Measurements from ENCODE around the gene ZNF581.

ZNF581 gene

DNA sequence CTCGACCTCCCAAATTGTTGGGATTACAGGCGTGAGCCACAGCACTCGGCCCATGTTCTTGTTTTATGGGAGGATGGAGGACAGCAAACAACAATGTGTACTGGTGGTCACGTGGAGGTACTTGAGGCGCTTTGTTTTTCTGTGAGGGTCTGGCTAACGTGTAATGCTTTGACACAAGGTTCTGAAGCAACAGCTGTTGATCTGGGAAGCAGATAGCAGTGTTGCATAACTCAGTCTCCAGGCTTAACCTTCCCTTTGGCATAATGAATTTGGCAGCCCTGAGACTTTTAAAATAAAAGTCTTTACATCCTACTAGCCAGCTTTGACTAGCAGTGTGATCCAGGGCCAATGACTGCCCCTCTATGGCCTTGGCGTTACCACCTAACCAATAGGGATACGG lies 9.6 kb upstream of the ZNF581 start:
- DNase-seq = no peak

DNA sequence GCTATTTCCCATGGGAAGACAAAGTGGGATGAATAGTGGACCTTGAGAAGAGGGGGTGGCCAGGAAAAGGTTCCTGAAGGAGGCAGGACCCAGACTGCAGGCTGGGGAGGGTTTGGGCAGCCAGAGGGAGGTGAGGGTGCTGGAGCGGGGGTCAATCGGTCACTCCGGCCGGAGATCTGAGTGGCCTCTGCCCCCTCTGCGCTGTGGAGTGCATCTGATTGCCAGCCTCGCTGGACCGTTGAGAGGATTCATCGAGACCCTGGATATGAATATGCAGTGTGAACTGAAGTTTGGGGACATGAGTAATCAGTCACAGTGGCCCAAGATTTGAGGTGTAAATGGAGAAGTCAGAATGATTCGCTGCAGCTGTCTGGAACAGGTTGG lies 8.1 kb upstream of the ZNF581 start:
- DNase-seq = no peak

DNA sequence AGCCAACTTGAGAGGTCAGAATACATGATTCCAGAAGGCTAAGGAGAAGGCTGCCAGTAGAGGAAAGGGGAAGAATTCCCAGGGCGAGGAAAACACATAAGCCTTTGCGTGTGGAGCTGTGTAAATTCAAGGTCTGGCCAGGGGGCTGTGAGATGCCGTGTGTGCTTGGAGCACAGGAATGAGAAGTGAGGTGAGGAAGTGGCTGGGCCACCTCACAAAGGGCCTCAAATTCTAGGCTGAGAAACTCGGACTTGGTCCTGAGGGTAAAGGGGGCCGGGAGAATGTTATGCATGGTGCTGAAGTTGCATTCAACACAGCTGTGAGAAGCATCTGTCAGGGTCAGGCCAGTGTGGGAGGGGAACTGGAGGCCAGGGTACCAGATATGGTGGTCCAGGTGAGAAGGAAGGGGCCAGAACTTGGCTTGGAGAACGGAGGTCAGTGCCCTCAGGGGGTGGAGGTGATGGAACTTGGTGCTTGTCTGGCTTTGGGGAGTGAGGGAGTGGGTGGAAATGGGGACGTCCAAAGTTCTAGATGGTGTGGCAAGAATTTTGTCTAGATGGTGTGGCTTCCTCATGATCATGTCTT lies 7.5 kb upstream of the ZNF581 start:
- no peak for DNase-seq

DNA sequence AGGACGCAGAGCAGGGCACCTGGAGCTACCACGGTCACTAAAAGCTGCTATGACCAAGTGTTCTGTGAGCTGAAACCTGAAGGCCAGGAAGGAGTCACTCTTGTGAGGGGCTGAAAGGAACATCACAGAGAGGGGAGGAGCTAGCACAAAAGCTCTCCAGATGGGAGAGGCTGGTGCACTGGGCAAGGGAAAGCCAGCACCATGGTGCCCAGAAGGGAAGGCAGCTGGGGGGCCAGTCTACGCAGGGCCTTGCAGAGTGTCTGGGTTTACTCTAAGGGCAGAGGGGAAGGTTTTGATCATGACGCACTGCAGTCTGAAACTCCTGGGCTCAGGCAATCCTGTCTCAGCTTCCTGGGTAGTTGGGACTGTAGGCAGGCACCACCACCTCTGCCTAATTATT lies 6.7 kb upstream of the ZNF581 start:
- no peak for DNase-seq

DNA sequence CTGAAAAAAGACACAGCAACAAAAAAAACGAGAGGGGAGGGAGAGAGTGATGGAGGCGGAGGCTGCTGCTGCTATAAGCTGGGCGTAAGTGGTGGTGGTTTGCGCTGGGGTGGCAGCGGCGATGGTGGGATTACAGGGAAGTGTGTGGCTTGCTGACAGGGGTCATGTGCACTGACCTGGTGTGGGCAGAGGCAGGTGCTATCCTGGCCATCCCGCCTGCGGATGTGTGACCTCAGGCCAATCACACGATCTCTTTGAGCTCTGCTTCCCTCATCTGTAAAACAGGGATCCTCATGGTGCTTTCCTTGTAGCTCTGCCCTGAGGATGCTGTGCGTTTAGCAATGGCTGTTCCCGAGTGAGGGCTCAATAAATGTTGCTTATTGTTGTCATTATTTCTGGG lies 5.9 kb upstream of the ZNF581 start:
- no peak for DNase-seq

DNA sequence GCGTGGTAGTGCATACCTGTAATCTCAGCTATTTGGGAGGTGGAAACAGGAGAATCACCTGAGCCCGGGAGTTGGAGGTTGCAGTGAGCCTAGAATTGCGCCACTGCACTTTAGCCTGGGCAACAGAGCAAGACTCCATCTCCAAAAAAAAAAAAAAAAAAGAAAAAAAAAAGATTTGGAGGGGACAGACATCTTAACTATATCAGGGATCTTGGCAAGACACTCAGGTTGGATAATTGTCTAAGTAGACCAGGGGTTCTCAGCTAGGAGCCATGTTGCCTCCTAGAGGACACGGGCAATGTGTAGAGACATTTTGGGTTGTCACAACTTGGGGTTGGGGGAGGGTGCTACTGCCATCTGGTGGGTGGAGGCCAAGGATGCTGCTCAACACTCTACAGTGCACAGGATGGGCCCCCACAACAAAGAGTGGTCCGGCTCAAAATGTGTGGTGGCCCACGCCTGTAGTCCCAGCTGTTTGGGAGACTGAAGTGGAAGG lies 4.5 kb upstream of the ZNF581 start:
- DNase-seq = peak; percentile 63

DNA sequence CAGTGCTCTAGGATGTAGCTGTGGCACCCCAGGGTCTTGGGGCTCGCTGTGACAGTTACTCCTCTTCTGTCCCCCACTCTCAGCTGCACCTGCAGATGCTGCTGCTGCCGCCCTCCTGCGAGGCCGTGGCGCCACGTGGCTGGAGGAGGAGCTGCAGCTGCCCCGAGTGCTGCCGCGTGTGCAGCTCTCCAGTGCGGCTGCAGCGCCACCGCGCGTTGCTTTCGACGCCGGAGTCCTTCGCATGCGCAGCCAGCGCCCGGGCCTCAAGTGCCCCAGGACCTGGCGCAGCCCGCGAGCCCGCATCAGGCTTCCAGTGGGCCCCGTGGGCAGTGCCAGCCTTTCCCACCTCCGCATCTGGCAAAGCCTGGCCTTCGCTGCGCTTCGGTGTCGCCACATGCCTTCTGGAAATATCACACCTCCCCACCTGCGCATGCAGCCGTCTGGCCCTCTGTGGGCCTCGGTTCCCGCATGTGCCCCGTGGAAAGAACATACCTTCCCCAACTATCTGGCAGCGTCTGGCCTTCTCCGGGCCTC lies 3.3 kb upstream of the ZNF581 start:
- peak; percentile 82 for DNase-seq

DNA sequence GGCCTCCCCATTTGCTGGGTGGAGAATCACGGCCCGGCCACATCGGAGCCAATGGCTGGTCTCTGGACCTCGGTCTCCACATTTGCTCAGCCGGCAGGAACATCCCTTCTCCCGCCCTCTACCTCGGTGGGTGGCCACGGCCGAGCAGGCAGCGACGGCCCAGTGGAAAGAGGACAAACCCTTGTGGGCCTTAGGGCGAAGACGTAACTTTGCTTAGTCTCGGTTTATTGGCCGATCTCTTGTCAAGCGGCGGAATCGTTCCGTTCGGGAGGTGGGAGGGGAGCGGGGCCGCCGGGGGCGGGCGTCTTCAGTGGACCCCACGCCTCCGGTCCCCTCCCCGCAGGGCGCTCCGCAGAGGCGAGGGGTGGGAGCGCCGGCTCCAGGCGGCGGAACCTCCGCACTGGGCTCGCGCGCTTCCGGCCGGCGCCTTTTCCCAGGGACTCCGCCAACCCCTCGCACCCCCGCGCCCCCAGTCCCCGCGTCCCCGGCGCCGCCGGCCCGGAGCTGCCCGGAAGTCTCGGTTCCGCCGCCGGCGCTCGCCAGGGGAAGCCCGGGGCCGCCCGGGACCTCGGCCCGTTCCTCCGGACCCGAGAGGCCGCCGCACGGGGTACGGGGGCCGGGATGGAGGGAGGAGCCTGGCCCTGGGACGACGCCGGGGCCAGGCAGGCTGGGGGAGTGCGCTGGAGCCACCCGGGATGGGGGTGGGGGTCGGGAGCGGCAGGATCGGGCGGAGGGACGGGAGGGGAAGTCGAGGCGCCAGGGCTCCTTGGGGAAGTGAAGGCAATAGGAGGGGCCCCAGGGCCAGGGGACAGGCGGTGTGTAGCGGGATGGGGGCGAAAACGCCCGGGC lies 2.6 kb upstream of the ZNF581 start, which contains the start of gene ZNF580:
Gene ZNF580, plus strand, starts transcription at position 426 of the 849 bp plus-strand sequence. CDS start 1,507 bp downstream, outside the sequence.
- DNase-seq = peak; percentile 52

DNA sequence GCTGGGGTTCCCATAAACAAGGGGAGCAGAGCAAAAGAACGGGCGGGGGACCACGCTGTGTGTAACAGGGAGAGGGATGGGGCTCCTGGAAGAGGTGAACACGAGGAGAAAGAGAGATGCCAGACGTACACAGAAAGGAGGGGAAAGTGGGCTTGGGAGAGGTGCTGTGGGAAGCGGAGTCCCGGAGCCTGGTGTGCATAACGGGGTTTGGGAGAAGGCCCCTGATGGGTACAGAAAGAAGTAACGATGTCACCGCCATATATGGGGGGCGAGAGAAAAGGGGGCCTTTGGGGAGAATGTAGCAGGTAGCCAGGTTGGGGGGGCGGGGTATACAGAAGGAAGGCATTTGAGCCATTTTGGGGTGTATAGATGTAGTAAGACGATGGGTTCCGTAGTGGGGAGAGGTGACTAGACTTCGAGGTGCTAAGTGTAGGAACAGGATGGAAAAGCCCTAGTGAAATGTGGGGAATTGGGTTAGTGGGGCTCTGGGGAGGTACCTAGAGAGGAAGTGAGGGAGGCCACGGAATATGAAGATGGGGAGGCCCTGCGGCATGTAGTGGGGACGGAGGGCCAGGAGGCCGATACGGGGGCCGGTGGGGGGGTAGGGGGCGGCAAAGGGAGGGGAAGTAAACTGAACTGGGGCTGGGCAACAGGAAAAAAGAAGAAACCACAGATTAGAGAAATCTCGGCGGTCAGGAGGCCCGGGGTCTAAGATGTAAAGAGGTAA lies 1.9 kb upstream of the ZNF581 start:
- DNase-seq = no peak

DNA sequence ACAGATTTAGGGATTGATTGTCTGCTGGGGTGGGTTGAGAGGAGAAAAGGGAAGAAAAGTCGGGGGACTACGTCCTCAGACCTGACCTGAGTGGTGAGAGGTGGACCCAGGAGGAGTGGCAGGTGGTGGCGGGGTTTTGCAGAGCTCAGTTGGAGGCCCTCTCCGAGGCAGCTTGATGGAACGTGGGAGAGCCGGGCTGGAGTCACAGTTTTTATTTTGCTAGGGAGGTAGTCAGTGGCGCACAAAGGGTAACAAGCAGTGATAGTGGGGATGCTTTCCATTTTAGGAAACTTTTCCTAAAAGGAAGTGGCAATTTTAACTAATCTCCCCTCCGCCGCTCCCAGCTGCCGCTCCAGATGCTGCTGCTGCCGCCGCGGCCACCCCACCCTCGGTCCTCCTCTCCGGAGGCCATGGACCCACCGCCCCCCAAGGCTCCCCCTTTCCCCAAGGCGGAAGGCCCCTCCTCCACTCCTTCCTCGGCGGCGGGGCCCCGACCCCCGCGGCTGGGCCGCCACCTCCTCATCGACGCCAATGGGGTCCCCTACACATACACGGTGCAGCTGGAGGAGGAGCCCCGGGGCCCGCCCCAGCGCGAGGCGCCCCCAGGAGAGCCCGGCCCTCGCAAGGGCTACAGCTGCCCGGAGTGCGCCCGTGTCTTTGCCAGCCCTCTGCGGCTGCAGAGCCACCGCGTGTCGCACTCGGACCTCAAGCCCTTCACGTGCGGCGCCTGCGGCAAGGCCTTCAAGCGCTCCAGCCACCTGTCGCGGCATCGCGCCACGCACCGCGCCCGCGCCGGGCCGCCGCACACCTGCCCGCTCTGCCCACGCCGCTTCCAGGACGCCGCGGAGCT lies 1.1 kb upstream of the ZNF581 start:
- DNase-seq = no peak

DNA sequence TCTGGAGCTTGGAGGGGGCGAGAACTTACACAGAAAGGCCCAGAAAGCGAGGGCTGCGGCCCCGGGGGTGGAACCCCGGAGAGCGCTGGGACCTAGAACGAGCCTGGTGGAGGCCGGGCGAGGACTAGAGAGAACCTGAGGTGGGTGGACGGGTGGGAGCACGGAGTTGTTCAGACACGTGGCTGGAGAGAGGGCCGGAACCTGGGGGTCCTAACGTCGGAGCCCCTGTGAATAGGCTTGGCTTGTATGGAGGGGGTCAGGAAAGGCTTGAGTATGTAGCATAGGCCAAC lies 383 bp downstream of the ZNF581 start:
- no peak for DNase-seq

DNA sequence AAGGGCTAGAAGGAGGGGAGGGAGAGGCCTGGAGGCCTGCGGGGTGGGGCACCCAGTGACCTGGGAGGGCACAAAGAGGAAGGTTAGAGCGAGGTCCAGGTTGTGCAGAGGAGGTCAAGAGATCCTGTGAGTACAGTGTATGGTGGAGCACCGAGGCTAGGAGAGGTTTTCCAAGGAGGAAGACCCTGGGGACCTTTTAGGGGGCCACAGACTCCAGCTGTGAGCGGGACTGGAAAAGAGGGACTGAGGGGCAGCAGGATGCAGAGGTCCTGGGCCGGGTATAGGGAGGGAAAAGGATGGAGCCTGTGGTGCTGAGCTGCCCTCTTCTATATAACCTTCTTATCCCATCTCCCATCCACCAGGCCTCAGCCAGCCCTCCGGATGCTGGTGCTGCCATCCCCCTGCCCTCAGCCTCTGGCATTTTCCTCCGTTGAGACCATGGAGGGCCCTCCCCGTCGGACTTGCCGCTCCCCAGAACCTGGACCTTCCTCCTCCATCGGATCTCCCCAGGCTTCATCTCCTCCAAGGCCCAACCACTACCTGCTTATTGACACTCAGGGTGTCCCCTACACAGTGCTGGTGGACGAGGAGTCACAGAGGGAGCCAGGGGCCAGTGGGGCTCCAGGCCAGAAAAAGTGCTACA lies 863 bp downstream of the ZNF581 start:
- no peak for DNase-seq

DNA sequence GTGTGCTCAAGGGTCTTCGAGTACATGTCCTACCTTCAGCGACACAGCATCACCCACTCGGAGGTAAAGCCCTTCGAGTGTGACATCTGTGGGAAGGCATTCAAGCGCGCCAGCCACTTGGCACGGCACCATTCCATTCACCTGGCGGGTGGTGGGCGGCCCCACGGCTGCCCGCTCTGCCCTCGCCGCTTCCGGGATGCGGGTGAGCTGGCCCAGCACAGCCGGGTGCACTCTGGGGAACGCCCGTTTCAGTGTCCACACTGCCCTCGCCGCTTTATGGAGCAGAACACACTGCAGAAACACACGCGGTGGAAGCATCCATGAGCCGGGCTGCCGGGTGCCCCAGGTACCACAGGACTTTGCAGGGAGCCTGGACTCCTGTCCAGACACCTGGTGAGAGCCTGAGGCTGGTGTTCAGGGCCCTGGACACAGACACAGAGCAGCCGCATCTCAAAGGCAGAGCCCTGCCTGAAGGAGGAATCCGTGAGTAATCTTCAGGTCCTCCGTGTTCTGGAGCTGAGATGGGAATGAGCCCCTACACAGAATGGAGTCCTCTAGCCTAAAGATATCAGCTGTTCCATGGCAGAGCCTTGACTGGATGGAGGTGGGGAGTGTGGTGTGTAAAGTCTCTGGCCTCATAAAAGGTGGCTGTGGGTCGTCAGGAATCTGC lies 1.5 kb downstream of the ZNF581 start:
- no peak for DNase-seq

DNA sequence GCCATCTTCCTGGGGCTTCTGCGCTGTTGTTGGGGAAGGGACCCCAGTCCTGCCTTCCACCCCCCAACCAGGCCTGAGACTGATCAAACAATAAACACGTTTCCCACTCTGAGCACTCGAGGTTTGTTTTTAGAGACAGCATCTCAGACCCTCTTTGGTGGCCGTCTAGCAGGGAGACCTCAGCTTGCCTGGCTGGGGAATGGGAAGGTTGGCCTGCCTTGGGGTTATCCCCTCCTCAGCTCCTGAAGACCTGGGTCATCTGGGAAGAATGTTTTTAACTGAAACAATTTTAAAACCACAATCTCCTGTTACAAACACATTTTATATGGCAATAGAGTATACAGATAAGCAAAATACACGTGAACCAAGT lies 2.0 kb downstream of the ZNF581 start:
- DNase-seq = no peak

DNA sequence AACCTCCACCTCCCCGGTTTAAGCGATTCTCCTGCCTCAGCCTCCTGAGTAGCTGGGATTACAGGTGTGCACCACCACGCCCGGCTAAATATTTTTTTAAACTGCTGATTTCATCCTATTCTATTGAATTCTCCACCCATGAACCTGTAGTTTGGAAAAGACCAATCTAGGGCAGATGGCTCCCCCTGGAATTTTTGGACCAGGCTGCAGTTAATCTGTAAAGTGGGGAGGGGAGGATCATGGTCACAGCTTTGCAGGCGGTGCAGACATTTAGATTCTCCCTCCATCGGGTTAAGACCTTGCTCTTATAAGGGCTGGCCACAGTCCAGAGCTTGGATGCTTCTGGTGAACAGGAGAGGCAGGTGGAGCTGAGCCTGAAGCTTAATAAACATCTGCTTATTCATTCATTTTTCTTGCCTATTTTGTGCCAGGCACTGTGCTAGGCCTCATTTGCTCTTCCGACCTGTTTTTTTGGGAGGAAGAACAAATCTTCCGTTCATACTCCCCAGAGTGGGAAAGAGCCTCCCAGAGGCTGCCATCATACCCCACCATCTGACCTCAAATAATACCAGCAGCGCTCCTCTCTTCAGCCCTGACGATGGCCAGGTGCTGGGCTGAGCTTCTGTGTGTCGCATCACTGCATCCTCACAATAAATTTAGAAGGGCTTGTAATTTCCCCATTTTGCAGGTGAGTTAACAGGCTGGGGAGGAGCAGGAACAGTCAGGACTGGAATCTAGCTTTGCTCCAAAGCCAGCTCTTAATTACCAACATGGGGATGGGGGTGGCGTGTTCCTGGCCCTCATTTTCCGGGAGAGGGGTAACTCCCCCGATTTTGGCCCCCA lies 3.7 kb downstream of the ZNF581 start:
- DNase-seq = no peak

DNA sequence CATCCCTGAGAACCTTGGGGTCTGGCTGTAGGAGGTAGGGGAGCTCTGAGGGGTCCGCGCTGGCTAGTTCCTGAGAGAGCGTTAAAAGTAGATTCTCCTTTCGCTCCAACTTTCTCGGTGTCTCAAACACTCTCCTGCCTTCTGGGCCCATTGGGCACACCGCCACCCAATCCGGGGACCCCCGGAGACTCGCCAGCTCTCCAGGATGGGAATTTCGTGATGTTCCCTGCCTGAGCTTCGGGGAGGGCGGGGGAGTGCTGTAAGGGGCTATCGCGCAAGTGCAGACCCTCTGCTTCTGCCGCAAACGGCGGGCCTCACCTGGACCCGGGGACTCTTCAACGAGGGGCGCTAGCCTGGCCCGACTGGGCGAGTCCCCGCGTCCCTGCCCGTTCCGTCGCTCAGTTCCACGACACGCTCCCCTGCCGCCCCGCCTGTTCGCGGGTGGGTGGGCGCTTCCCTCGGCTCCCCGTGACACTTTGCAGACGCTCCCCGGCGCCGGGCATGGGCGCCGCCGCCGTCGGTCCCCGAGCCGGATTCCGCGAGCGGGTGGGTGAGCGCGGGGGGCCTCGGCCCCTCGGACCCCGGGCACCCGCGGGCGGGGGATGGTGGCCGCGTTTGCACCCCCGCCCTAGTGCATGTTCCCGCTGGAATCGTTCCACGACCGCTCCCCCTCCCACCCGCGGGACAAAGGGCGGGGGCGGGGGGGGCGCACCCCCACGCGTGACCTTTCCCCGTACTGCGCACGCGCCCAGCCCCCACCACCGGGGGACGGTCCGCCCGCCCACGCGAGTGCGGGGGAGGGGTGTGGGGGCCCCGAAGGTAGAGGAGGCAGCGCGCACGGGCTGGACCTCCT lies 4.5 kb downstream of the ZNF581 start, which contains the start of gene CCDC106:
Gene CCDC106, plus strand, starts transcription at position 481 of the 853 bp plus-strand sequence. CDS start 835 bp downstream, outside the sequence.
- DNase-seq = peak; percentile 47

DNA sequence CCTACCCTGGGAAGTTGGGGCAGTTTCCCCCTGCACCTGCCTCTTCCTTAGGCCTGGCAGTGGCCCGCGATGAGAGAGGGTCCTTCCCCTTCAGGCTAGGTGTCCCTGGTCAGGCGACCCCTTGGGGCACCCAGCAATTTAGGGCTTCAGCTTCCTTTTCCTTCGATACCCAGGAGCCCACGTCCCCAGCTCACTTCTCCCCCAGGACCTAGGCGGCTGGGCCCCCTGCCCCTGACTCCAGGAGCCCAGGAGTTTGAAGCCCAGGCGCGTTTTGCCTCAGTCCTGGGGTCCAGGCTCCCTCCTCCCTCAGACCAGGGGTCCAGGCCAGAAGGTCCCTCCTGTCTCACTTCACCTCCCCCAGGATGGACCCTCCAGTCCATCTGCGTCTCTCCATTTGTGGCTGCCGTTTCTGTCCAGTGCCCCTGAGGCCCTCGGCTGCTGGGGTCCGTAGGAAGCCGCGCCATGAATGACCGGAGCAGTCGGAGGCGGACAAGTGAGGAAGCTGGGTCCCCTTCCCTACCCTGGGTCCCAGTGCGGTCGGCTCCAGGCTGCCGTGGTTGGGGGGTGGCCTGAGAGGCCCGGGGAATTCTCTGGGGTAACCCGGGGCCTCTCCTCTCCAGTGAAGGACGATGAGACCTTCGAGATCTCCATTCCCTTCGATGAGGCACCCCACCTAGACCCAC lies 5.3 kb downstream of the ZNF581 start:
- DNase-seq = no peak

DNA sequence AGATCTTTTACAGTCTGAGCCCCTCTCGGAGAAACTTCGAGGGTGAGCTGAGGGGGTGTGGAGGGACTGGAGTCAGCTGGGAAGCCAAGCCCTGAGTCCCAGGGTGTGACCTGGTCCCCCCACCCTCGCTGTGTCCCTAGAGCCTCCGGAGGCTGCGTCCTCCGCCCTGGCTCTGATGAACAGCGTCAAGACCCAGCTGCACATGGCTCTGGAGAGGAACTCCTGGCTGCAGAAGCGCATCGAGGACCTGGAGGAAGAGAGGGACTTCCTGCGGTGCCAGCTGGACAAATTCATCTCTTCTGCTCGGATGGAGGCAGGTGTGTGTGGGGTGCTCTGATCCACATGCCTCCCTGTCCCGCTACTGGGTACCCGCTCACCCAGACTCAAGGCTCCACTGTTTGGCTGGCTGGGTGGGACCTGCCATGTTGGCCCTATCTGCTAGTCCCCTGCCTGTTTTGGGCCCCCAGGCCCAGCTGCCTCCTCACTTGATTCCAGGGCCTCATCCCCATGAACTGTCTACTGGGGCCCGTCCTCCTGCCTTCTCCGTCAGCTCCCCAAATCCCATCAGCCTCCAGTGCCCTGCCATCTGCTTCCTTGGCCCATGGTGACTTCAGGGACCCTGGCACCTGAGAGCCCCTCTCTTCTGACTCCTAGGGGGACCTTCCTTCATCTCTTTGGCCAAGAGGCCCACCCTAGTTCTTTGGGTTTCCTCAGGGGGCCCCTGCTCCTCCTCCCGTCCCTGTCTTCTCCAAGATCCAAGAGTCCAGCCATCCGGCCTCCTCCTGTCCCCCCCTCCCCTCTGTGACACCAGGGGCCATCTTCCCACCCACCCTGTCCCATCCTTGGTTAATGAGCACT lies 6.0 kb downstream of the ZNF581 start:
- no peak for DNase-seq
